NCI-H748 (cell line): ENCODE measurements around the gene PSORS1C1.
"Not testable (repeated sequence)": the region's sequence is repeated elsewhere in the genome, so short reads cannot be mapped to it uniquely, and the experiment has no call there.

ENCODE experiments used
- DNase-seq: peaks from one replicate; lab custom pipeline; 2025; ENCODE audit not compliant: unreplicated experiment; lab: John Stamatoyannopoulos, UW

The PSORS1C1 gene

GRCh38 chr6:31114541-31114878, at the start of gene PSORS1C1:
TSS of gene PSORS1C1 (plus strand) at chr6:31114800. CDS start at chr6:31129633, 14,833 bp downstream.
- DNase-seq: no peak

- DNase-seq: no peak
Observed at GRCh38 chr6:31065556-31065955, 49.0 kb upstream of the PSORS1C1 start.

- not testable (repeated sequence) for DNase-seq
Observed at GRCh38 chr6:31067028-31067427, 47.6 kb upstream of the PSORS1C1 start.

- not testable (repeated sequence) for DNase-seq
Observed at GRCh38 chr6:31067891-31068668, 46.5 kb upstream of the PSORS1C1 start.

- DNase-seq: peak; percentile 92
Observed at GRCh38 chr6:31068669-31069340, 45.8 kb upstream of the PSORS1C1 start.

GRCh38 chr6:31070711-31071197, 43.8 kb upstream of the PSORS1C1 start:
- DNase-seq: peak; percentile 29

- DNase-seq: no peak
Observed at GRCh38 chr6:31074401-31074800, 40.2 kb upstream of the PSORS1C1 start.

- DNase-seq: no peak
Observed at GRCh38 chr6:31075528-31075927, 39.1 kb upstream of the PSORS1C1 start.

- DNase-seq: no peak
Observed at GRCh38 chr6:31076611-31077010, 38.0 kb upstream of the PSORS1C1 start.

- peak; percentile 79 for DNase-seq
Observed at GRCh38 chr6:31079656-31080261, 34.8 kb upstream of the PSORS1C1 start.

- DNase-seq: no peak
Observed at GRCh38 chr6:31081872-31082271, 32.7 kb upstream of the PSORS1C1 start.

- peak; percentile 37 for DNase-seq
Observed at GRCh38 chr6:31083742-31084354, 30.8 kb upstream of the PSORS1C1 start.

GRCh38 chr6:31086788-31087440, 27.7 kb upstream of the PSORS1C1 start:
- no peak for DNase-seq

GRCh38 chr6:31087494-31088089, 27.0 kb upstream of the PSORS1C1 start:
- DNase-seq: peak; percentile 81

GRCh38 chr6:31090275-31090972, 24.2 kb upstream of the PSORS1C1 start:
- DNase-seq: no peak

- no peak for DNase-seq
Observed at GRCh38 chr6:31090973-31091364, 23.6 kb upstream of the PSORS1C1 start.

- DNase-seq: no peak
Observed at GRCh38 chr6:31091680-31092079, 22.9 kb upstream of the PSORS1C1 start.

GRCh38 chr6:31092238-31092637, 22.4 kb upstream of the PSORS1C1 start:
- no peak for DNase-seq

- DNase-seq: no peak
Observed at GRCh38 chr6:31092769-31093505, 21.7 kb upstream of the PSORS1C1 start.
